Germinal center (tissue), 1 donor: ENCODE measurements around the gene SIRT7.
A peak's percentile ranks its signal among the peaks of the same experiment; 100 is the strongest.

Source experiments
- DNase-seq: peaks from one replicate; pipeline ENCODE4 v3.0.0; 2012; ENCODE audit warnings: mixed read lengths, low spot score

SIRT7 gene

GRCh38 chr17:81931557-81932332 is 13.8 kb upstream of the SIRT7 start:
- no peak for DNase-seq

- DNase-seq = no peak
These were observed 13.2 kb upstream of the SIRT7 start for GRCh38 chr17:81931189-81931556.

GRCh38 chr17:81930142-81931125 is 12.5 kb upstream of the SIRT7 start:
- no peak for DNase-seq

GRCh38 chr17:81929253-81930141 is 11.5 kb upstream of the SIRT7 start:
- no peak for DNase-seq

- DNase-seq = no peak
These were observed 10.7 kb upstream of the SIRT7 start for GRCh38 chr17:81928544-81929252.

GRCh38 chr17:81927653-81928543 is 9.9 kb upstream of the SIRT7 start, which contains the start of gene MAFG:
Gene MAFG (minus strand): TSS chr17:81927735. CDS start chr17:81923185, 4,550 bp downstream.
- peak; percentile 96 for DNase-seq

GRCh38 chr17:81927152-81927652 is 9.2 kb upstream of the SIRT7 start:
- peak; percentile 42 for DNase-seq

- DNase-seq = peak; percentile 79
These were observed 8.6 kb upstream of the SIRT7 start for GRCh38 chr17:81926451-81927151.

- no peak for DNase-seq
These were observed 8.0 kb upstream of the SIRT7 start for GRCh38 chr17:81925860-81926450.

GRCh38 chr17:81924557-81925532 is 6.9 kb upstream of the SIRT7 start:
- no peak for DNase-seq

- no peak for DNase-seq
These were observed 5.6 kb upstream of the SIRT7 start for GRCh38 chr17:81923302-81924260.

- no peak for DNase-seq
These were observed 4.8 kb upstream of the SIRT7 start for GRCh38 chr17:81922566-81923301.

GRCh38 chr17:81921996-81922565 is 4.1 kb upstream of the SIRT7 start:
- DNase-seq = no peak

- no peak for DNase-seq
These were observed 3.5 kb upstream of the SIRT7 start for GRCh38 chr17:81921537-81921862.
